GM23338 (cell line): ENCODE results near the gene ALCAM. TPM values are rescaled to one million over a fixed set of nuclear protein-coding genes. Genes with fewer than 3 reads are reported as not detected.

Source experiments
- ATAC-seq: fragments of 200-7000 bp; cut with Tn5 transposase; 3 replicates; pipeline ENCODE4 v1.9.1; 2020
- DNase-seq: peaks from one replicate; pipeline ENCODE4 v3.0.0-alpha.2; 2015; ENCODE audit warnings: low spot score
- H2AFZ ChIP-seq: fragments of 200-600 bp; sonication (generic); 2 replicates; pipeline ENCODE4 v1.8.0; 2016; ENCODE audit warnings: antibody characterized with exemption, mild to moderate bottlenecking, moderate library complexity
- H3F3A ChIP-seq: fragments of 200-600 bp; sonication (generic); replicated peaks from 2 replicates; pipeline ENCODE4 v1.8.0; 2017; ENCODE audit warnings: antibody characterized with exemption, mixed run types, low read depth
- H3K27ac ChIP-seq: fragments of 200-600 bp; sonication (generic); 2 replicates; pipeline ENCODE4 v1.6.1; 2016; ENCODE audit warnings: low read depth
- H3K27me3 ChIP-seq: fragments of 200-600 bp; sonication (generic); 2 replicates; pipeline ENCODE4 v1.8.0; 2016; ENCODE audit warnings: mild to moderate bottlenecking, mixed run types, moderate library complexity; ENCODE audit not compliant: insufficient read depth
- H3K36me3 ChIP-seq: fragments of 200-600 bp; sonication (generic); 2 replicates; pipeline ENCODE4 v1.8.0; 2016; ENCODE audit warnings: mild to moderate bottlenecking; ENCODE audit not compliant: insufficient read depth
- H3K4me1 ChIP-seq: fragments of 200-600 bp; sonication (generic); 2 replicates; pipeline ENCODE4 v1.8.0; 2016; ENCODE audit warnings: mild to moderate bottlenecking, moderate library complexity; ENCODE audit not compliant: insufficient read depth
- H3K4me2 ChIP-seq: fragments of 200-600 bp; sonication (generic); 2 replicates; pipeline ENCODE4 v1.7.1; 2017; ENCODE audit warnings: mixed run types
- H3K4me3 ChIP-seq: fragments of 200-600 bp; sonication (generic); 2 replicates; pipeline ENCODE4 v1.6.1; 2016; ENCODE audit warnings: mixed run types
- H3K79me2 ChIP-seq: fragments of 200-600 bp; sonication (generic); replicated peaks from 2 replicates; pipeline ENCODE4 v1.8.0; 2017; ENCODE audit warnings: mild to moderate bottlenecking; ENCODE audit not compliant: insufficient read depth
- H3K9me2 ChIP-seq: fragments of 200-600 bp; sonication (generic); 2 replicates; pipeline ENCODE4 v1.8.0; 2017; ENCODE audit not compliant: insufficient read depth
- H4K20me1 ChIP-seq: fragments of 200-600 bp; sonication (generic); replicated peaks from 2 replicates; pipeline ENCODE4 v1.8.0; 2017; ENCODE audit warnings: mild to moderate bottlenecking; ENCODE audit not compliant: insufficient read depth
- H3K27ac Mint-ChIP-seq: 2 replicates; pipeline ENCODE4 v1.8.0; 2020; ENCODE audit warnings: inconsistent platforms, mild to moderate bottlenecking, moderate library complexity, mixed read lengths
- H3K27me3 Mint-ChIP-seq: 3 replicates; pipeline ENCODE4 v1.8.0; 2022; ENCODE audit warnings: low read depth, mild to moderate bottlenecking, moderate library complexity, mixed read lengths, inconsistent platforms; ENCODE audit not compliant: insufficient read depth, poor library complexity
- H3K36me3 Mint-ChIP-seq: 3 replicates; pipeline ENCODE4 v1.8.0; 2021; ENCODE audit warnings: low read depth, mild to moderate bottlenecking, inconsistent platforms, moderate library complexity, mixed read lengths
- H3K4me1 Mint-ChIP-seq: 3 replicates; pipeline ENCODE4 v1.8.0; 2020; ENCODE audit warnings: mild to moderate bottlenecking, inconsistent platforms, mixed read lengths
- H3K4me3 Mint-ChIP-seq: 3 replicates; pipeline ENCODE4 v1.8.0; 2021; ENCODE audit warnings: moderate library complexity, mild to moderate bottlenecking, inconsistent platforms, mixed read lengths
- H3K9me3 Mint-ChIP-seq: 3 replicates; pipeline ENCODE4 v1.8.0; 2020; ENCODE audit warnings: moderate library complexity, mild to moderate bottlenecking, inconsistent platforms, mixed read lengths
- EZH2 ChIP-seq: fragments of 200-600 bp; sonication (generic); IDR thresholded peaks from one replicate; pipeline ENCODE4 v1.8.0; 2017; ENCODE audit warnings: antibody characterized with exemption, mild to moderate bottlenecking, low read depth; ENCODE audit not compliant: unreplicated experiment
- JUNB ChIP-seq: IDR thresholded peaks from one replicate; pipeline ENCODE4 v1.6.1; 2016; ENCODE audit warnings: antibody characterized with exemption; ENCODE audit not compliant: unreplicated experiment
- STAT1 ChIP-seq: IDR thresholded peaks from one replicate; pipeline ENCODE4 v1.6.1; 2016; ENCODE audit warnings: antibody characterized with exemption; ENCODE audit not compliant: unreplicated experiment
- ZNF114 ChIP-seq: fragments of 250-450 bp; sonication (Bioruptor Pico); IDR thresholded peaks from 2 replicates; pipeline ENCODE4 v1.5.0; 2020; ENCODE audit warnings: mild to moderate bottlenecking, moderate library complexity
- ZNF331 ChIP-seq: fragments of 250-450 bp; sonication (Bioruptor Pico); IDR thresholded peaks from 2 replicates; pipeline ENCODE4 v1.5.0; 2020; ENCODE audit warnings: low read depth, mild to moderate bottlenecking, moderate library complexity
- polyA plus RNA-seq: library from polyadenylated mRNA; unstranded; fragments of >200 nt; fragmentation: Nextera tagmentation; extraction: Ambion mirVana; gene quantifications from 2 replicates; pipeline ENCODE4 v1.2.1, GENCODE V29; 2016
- total RNA-seq: library from RNA; depleted of rRNA; stranded (reverse); fragments of >200 nt; shearing (Covaris generic); gene quantifications from 2 replicates; pipeline ENCODE4 v1.2.3, GENCODE V29; 2014
- TF ChIP-seq, protein P1 (sequence below), 2 experiments: fragments of 200-600 bp in 1 of 2; sonication (generic) in 1 of 2; conservative IDR thresholded peaks; 2 replicates each; pipeline versions ENCODE4 v1.5.1 to v1.6.1; 2016 to 2017; ENCODE audit warnings: antibody characterized with exemption in 2 of 2, low read depth in 2 of 2, mild to moderate bottlenecking in 2 of 2, moderate library complexity in 1 of 2
- TF ChIP-seq, protein P2 (sequence below): IDR thresholded peaks from one replicate; pipeline ENCODE4 v1.6.1; 2018; ENCODE audit warnings: antibody characterized with exemption; ENCODE audit not compliant: unreplicated experiment
- TF ChIP-seq, protein P3 (sequence below): IDR thresholded peaks from 2 replicates; pipeline ENCODE4 v1.6.1; 2016; ENCODE audit warnings: antibody characterized with exemption

The ALCAM gene
- total and polyA plus RNA-seq, 2 experiments from 2014 or later, result 11.3 to 36.0 TPM

- no peak for TF ChIP-seq ZNF114 (CRISPR knock-in tag)
Measured at GRCh38 chr3:105497386-105497785, 130.7 kb downstream of the ALCAM start (continued).

GRCh38 chr3:105499961-105500360 is 133.3 kb downstream of the ALCAM start:
- DNase-seq (no peak), ATAC-seq (no peak)
- peaks cover 9% of the 10 kb centered on the region for H3K4me1 ChIP-seq
- no peak overlapping the region for H3K4me3 Mint-ChIP-seq
- no peaks in the 10 kb centered on the region for H3F3A ChIP-seq
- no peaks in the 10 kb centered on the region for H3K36me3 Mint-ChIP-seq
- H3K27ac ChIP-seq, result no peak overlapping the region
- H3K9me2 ChIP-seq, result no peaks in the 10 kb centered on the region
- no peaks in the 10 kb centered on the region for H3K27me3 Mint-ChIP-seq
- no peaks in the 10 kb centered on the region for H3K9me3 Mint-ChIP-seq
- H4K20me1 ChIP-seq, result no peaks in the 10 kb centered on the region
- TF ChIP-seq STAT1, result no peak
- TF ChIP-seq, protein P1, sequence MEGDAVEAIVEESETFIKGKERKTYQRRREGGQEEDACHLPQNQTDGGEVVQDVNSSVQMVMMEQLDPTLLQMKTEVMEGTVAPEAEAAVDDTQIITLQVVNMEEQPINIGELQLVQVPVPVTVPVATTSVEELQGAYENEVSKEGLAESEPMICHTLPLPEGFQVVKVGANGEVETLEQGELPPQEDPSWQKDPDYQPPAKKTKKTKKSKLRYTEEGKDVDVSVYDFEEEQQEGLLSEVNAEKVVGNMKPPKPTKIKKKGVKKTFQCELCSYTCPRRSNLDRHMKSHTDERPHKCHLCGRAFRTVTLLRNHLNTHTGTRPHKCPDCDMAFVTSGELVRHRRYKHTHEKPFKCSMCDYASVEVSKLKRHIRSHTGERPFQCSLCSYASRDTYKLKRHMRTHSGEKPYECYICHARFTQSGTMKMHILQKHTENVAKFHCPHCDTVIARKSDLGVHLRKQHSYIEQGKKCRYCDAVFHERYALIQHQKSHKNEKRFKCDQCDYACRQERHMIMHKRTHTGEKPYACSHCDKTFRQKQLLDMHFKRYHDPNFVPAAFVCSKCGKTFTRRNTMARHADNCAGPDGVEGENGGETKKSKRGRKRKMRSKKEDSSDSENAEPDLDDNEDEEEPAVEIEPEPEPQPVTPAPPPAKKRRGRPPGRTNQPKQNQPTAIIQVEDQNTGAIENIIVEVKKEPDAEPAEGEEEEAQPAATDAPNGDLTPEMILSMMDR (conservative IDR thresholded peaks at IDR 0.05; ENCODE audit: low read depth in 2 of 2), result no peak
- TF ChIP-seq ZNF114 (CRISPR knock-in tag), result no peak
- TF ChIP-seq, protein P2, sequence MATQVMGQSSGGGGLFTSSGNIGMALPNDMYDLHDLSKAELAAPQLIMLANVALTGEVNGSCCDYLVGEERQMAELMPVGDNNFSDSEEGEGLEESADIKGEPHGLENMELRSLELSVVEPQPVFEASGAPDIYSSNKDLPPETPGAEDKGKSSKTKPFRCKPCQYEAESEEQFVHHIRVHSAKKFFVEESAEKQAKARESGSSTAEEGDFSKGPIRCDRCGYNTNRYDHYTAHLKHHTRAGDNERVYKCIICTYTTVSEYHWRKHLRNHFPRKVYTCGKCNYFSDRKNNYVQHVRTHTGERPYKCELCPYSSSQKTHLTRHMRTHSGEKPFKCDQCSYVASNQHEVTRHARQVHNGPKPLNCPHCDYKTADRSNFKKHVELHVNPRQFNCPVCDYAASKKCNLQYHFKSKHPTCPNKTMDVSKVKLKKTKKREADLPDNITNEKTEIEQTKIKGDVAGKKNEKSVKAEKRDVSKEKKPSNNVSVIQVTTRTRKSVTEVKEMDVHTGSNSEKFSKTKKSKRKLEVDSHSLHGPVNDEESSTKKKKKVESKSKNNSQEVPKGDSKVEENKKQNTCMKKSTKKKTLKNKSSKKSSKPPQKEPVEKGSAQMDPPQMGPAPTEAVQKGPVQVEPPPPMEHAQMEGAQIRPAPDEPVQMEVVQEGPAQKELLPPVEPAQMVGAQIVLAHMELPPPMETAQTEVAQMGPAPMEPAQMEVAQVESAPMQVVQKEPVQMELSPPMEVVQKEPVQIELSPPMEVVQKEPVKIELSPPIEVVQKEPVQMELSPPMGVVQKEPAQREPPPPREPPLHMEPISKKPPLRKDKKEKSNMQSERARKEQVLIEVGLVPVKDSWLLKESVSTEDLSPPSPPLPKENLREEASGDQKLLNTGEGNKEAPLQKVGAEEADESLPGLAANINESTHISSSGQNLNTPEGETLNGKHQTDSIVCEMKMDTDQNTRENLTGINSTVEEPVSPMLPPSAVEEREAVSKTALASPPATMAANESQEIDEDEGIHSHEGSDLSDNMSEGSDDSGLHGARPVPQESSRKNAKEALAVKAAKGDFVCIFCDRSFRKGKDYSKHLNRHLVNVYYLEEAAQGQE, result no peak
- TF ChIP-seq, protein P3, sequence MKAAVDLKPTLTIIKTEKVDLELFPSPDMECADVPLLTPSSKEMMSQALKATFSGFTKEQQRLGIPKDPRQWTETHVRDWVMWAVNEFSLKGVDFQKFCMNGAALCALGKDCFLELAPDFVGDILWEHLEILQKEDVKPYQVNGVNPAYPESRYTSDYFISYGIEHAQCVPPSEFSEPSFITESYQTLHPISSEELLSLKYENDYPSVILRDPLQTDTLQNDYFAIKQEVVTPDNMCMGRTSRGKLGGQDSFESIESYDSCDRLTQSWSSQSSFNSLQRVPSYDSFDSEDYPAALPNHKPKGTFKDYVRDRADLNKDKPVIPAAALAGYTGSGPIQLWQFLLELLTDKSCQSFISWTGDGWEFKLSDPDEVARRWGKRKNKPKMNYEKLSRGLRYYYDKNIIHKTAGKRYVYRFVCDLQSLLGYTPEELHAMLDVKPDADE, result no peak
- TF ChIP-seq ZNF331 (CRISPR knock-in tag), result no peak
- no peak for TF ChIP-seq JUNB
- no peak overlapping the region for H3K4me2 ChIP-seq
- no peak overlapping the region for H3K4me3 ChIP-seq
- no peaks in the 10 kb centered on the region for H3K79me2 ChIP-seq
- no peaks in the 10 kb centered on the region for H3K27me3 ChIP-seq
- H3K36me3 ChIP-seq, result no peaks in the 10 kb centered on the region
- no peak overlapping the region for H2AFZ ChIP-seq
- H3K4me1 Mint-ChIP-seq, result peaks cover 29% of the 10 kb centered on the region
- peak overlapping the region; percentile 5; the same call in 1 of the 2 replicates for H3K27ac Mint-ChIP-seq

- H3K4me1 Mint-ChIP-seq, result peaks cover 18% of the 10 kb centered on the region
Measured at GRCh38 chr3:105502333-105502732, 135.6 kb downstream of the ALCAM start.

More at GRCh38 chr3:105502333-105502732, 135.6 kb downstream of the ALCAM start:
- H3K4me2 ChIP-seq, result no peak overlapping the region
- Mint-ChIP-seq H3K36me3 (no peaks in the 10 kb centered on the region), H3K9me3 (no peaks in the 10 kb centered on the region), H3K4me3 (no peak overlapping the region), H3K27me3 (no peaks in the 10 kb centered on the region), H3K27ac (no peak overlapping the region)
- peaks cover 3% of the 10 kb centered on the region for H3K4me1 ChIP-seq
- no peaks in the 10 kb centered on the region for H3K79me2 ChIP-seq
- ATAC-seq (no peak), DNase-seq (no peak)
- H3F3A ChIP-seq, result no peaks in the 10 kb centered on the region
- H3K9me2 ChIP-seq, result no peaks in the 10 kb centered on the region
- H3K36me3 ChIP-seq, result no peaks in the 10 kb centered on the region
- H3K4me3 ChIP-seq, result no peak overlapping the region
- TF ChIP-seq EZH2, result no peak
- TF ChIP-seq, protein P2, result no peak
- no peak overlapping the region for H2AFZ ChIP-seq
- H4K20me1 ChIP-seq, result no peaks in the 10 kb centered on the region
- no peak overlapping the region for H3K27ac ChIP-seq
- no peaks in the 10 kb centered on the region for H3K27me3 ChIP-seq
